Keratinocyte (primary cell): Measurements from ENCODE around the gene CMC4. TPM values are rescaled to one million over a fixed set of nuclear protein-coding genes. Genes with fewer than 3 reads are reported as not detected.

Experiments used
- DNase-seq: peaks from one replicate; pipeline ENCODE4 v3.0.0-alpha.2; 2011; ENCODE audit warnings: low read depth, missing footprints, low spot score
- FAIRE-seq: peaks from 2 replicates; lab custom pipeline; 2011; peaks lifted over from hg19 to GRCh38; lab: Jason Lieb, UNC
- H2AFZ ChIP-seq: 2 replicates; pipeline ENCODE4 v1.6.0; 2012; ENCODE audit warnings: low read length, control low read depth, inconsistent platforms; ENCODE audit not compliant: control insufficient read depth
- H3K27ac ChIP-seq: 2 replicates; pipeline ENCODE4 v1.5.1; 2011; ENCODE audit warnings: low read length; ENCODE audit not compliant: control insufficient read depth, insufficient read depth
- H3K27me3 ChIP-seq: 3 replicates; pipeline ENCODE4 v1.6.0; 2011; ENCODE audit warnings: low read length; ENCODE audit not compliant: control insufficient read depth, insufficient read depth; ENCODE audit errors: extremely low read depth
- H3K36me3 ChIP-seq, 2 experiments: 2 replicates in 1 of 2; 3 replicates in 1 of 2; pipeline ENCODE4 v1.5.1; 2011; ENCODE audit warnings: low read length in 2 of 2, mild to moderate bottlenecking in 1 of 2; ENCODE audit not compliant: control insufficient read depth in 2 of 2, insufficient read depth in 2 of 2; ENCODE audit errors: extremely low read depth in 1 of 2
- H3K4me1 ChIP-seq: 3 replicates; pipeline ENCODE4 v1.5.1; 2011; ENCODE audit warnings: low read length; ENCODE audit not compliant: control insufficient read depth, insufficient read depth; ENCODE audit errors: extremely low read depth
- H3K4me2 ChIP-seq: 3 replicates; pipeline ENCODE4 v1.6.0; 2011; ENCODE audit warnings: low read depth, low read length; ENCODE audit not compliant: control insufficient read depth, insufficient read depth; ENCODE audit errors: extremely low read depth
- H3K4me3 ChIP-seq, 3 experiments: fragments of 200-600 bp in 1 of 3; sonication (generic) in 1 of 3; 2 replicates in 2 of 3; 3 replicates in 1 of 3; pipeline ENCODE4 v1.5.1; 2011 to 2016; ENCODE audit warnings: low read length in 3 of 3, mild to moderate bottlenecking in 3 of 3, control low read depth in 2 of 3, inconsistent platforms in 1 of 3, low read depth in 1 of 3, mixed read lengths in 1 of 3, mixed run types in 1 of 3, moderate library complexity in 1 of 3; ENCODE audit not compliant: control insufficient read depth in 2 of 3, insufficient read depth in 2 of 3; ENCODE audit errors: extremely low read depth in 1 of 3
- H3K79me2 ChIP-seq: 2 replicates; pipeline ENCODE4 v1.6.0; 2012; ENCODE audit warnings: low read length; ENCODE audit not compliant: control insufficient read depth, insufficient read depth
- H3K9ac ChIP-seq: 3 replicates; pipeline ENCODE4 v1.6.0; 2011; ENCODE audit warnings: low read length; ENCODE audit not compliant: control insufficient read depth, insufficient read depth; ENCODE audit errors: extremely low read depth
- H3K9me1 ChIP-seq: 3 replicates; pipeline ENCODE4 v1.6.0; 2011; ENCODE audit warnings: low read length; ENCODE audit not compliant: control insufficient read depth, insufficient read depth; ENCODE audit errors: extremely low read depth
- H3K9me3 ChIP-seq: 2 replicates; pipeline ENCODE4 v1.5.1; 2012; ENCODE audit warnings: low read depth, low read length; ENCODE audit not compliant: control insufficient read depth
- H4K20me1 ChIP-seq: 3 replicates; pipeline ENCODE4 v1.6.0; 2011; ENCODE audit warnings: low read length; ENCODE audit not compliant: control insufficient read depth, insufficient read depth; ENCODE audit errors: extremely low read depth
- CTCF ChIP-seq, 3 experiments: IDR thresholded peaks in 1 of 3; conservative IDR thresholded peaks in 1 of 3; optimal IDR thresholded peaks in 1 of 3; 2 replicates in 2 of 3; 3 replicates in 1 of 3; pipeline versions ENCODE3 to v1.5.1; 2011; ENCODE audit warnings: low read length in 3 of 3, mild to moderate bottlenecking in 3 of 3, moderate library complexity in 2 of 3, control low read depth in 1 of 3, inconsistent platforms in 1 of 3; ENCODE audit not compliant: insufficient read depth in 2 of 3; ENCODE audit errors: extremely low read depth in 1 of 3
- EZH2 ChIP-seq: IDR thresholded peaks from one replicate; pipeline ENCODE4 v1.6.1; 2012; ENCODE audit warnings: inconsistent platforms, mild to moderate bottlenecking, low read length, moderate library complexity
- dilution Hi-C: fragments of 300-500 bp; cut with MboI; formaldehyde crosslinking; loops from one replicate; pipeline ENCODE4 v1.7.0; 2020; ENCODE audit warnings: low sequenced_read_pairs; ENCODE audit not compliant: extremely low pct_ligation_motif_present
- polyA plus RNA-seq, 5 experiments: library from polyadenylated mRNA; depleted of rRNA in 3 of 5; stranded (reverse) in 3 of 5; stranded (forward) in 1 of 5; unstranded in 1 of 5; fragments of >200 nt; gene quantifications; 1 replicate in 1 of 5; 2 replicates in 3 of 5; 3 replicates in 1 of 5; pipeline versions ENCODE4 v1.2.1 to v1.2.3, GENCODE V29; 2011 to 2012; ENCODE audit warnings: missing spikeins in 2 of 5, low read depth in 1 of 5, low replicate concordance in 1 of 5

CMC4 gene
- polyA plus RNA-seq, 1 donor (not counting 4 experiments of a cell fraction or from before 2014, with no cell fraction given): 10.1 TPM

- no peak overlapping the region for H3K4me2 ChIP-seq
- no peak overlapping the region for H2AFZ ChIP-seq
- TF ChIP-seq EZH2 (no peak), CTCF (optimal IDR thresholded peaks at IDR 0.05 in 1 of 3, IDR thresholded peaks at IDR 0.05 in 1 of 3, conservative IDR thresholded peaks at IDR 0.05 in 1 of 3; ENCODE audit: extremely low read depth in 1 of 3, insufficient read depth in 2 of 3, low read length in 3 of 3) (no peak)
- H3K27ac ChIP-seq: no peak overlapping the region
- H3K79me2 ChIP-seq: no peaks in the 10 kb centered on the region
- H3K9me1 ChIP-seq: no peaks in the 10 kb centered on the region
- H3K9me3 ChIP-seq: no peaks in the 10 kb centered on the region
- no peak overlapping the region for H3K4me3 ChIP-seq
- FAIRE-seq: no peak
- no peaks in the 10 kb centered on the region for H3K4me1 ChIP-seq
- dilution Hi-C loops: no loop called here
- DNase-seq: no peak
- no peaks in the 10 kb centered on the region for H4K20me1 ChIP-seq
- no peak overlapping the region for H3K9ac ChIP-seq
- H3K27me3 ChIP-seq: no peaks in the 10 kb centered on the region
- no peaks in the 10 kb centered on the region for H3K36me3 ChIP-seq
Observed at GRCh38 chrX:155046129-155046810, 24.7 kb downstream of the CMC4 start.

- Histone ChIP-seq H3K4me1 (no peaks in the 10 kb centered on the region), H3K36me3 (no peaks in the 10 kb centered on the region), H3K9me1 (no peaks in the 10 kb centered on the region), H3K4me2 (no peak overlapping the region), H3K9ac (no peak overlapping the region), H3K4me3 (no peak overlapping the region), H2AFZ (no peak overlapping the region), H3K79me2 (peaks cover 3% of the 10 kb centered on the region), H3K27ac (no peak overlapping the region), H3K27me3 (no peaks in the 10 kb centered on the region), H4K20me1 (no peaks in the 10 kb centered on the region), H3K9me3 (no peaks in the 10 kb centered on the region)
- dilution Hi-C loops: no loop called here
- TF ChIP-seq EZH2: no peak
- TF ChIP-seq CTCF (optimal IDR thresholded peaks at IDR 0.05 in 1 of 3, IDR thresholded peaks at IDR 0.05 in 1 of 3, conservative IDR thresholded peaks at IDR 0.05 in 1 of 3; ENCODE audit: extremely low read depth in 1 of 3, insufficient read depth in 2 of 3, low read length in 3 of 3): no peak
- DNase-seq: no peak
- no peak for FAIRE-seq
Observed at GRCh38 chrX:155035688-155036087, 35.2 kb downstream of the CMC4 start.
